Neural cell (in vitro differentiated cells): ENCODE results near the gene ABHD2. TPM values are rescaled to one million over a fixed set of nuclear protein-coding genes. Genes with fewer than 3 reads are reported as not detected.

Source experiments
- H2AFZ ChIP-seq: fragments of 200-600, 300-800 bp; sonication (generic), shearing (Covaris generic); 2 replicates; pipeline ENCODE4 v1.6.0; 2014; ENCODE audit warnings: low read depth, mild to moderate bottlenecking, antibody characterized with exemption, low read length, moderate library complexity
- H3F3A ChIP-seq: fragments of 200-600 bp; shearing (Covaris generic); 2 replicates; pipeline ENCODE4 v1.6.1; 2016; ENCODE audit warnings: mild to moderate bottlenecking, moderate library complexity, mixed read lengths, antibody characterized with exemption, low read length; ENCODE audit not compliant: insufficient read depth, poor library complexity, severe bottlenecking
- H3K27ac ChIP-seq: fragments of 200-600, 300-800 bp; sonication (generic), shearing (Covaris generic); 2 replicates; pipeline ENCODE4 v1.5.1; 2014; ENCODE audit warnings: mild to moderate bottlenecking, low read length, moderate library complexity
- H3K27me3 ChIP-seq: fragments of 300-800, 200-600 bp; sonication (generic), shearing (Covaris generic); 2 replicates; pipeline ENCODE4 v1.6.0; 2014; ENCODE audit warnings: mild to moderate bottlenecking, low read depth, low read length, moderate library complexity; ENCODE audit not compliant: insufficient read depth
- H3K36me3 ChIP-seq: fragments of 300-800, 200-600 bp; sonication (generic), shearing (Covaris generic); 2 replicates; pipeline ENCODE4 v1.5.1; 2014; ENCODE audit warnings: mild to moderate bottlenecking, antibody characterized with exemption, low read length, moderate library complexity; ENCODE audit not compliant: insufficient read depth
- H3K4me2 ChIP-seq: fragments of 300-800, 200-600 bp; sonication (generic), shearing (Covaris generic); 2 replicates; pipeline ENCODE4 v1.6.0; 2014; ENCODE audit warnings: mild to moderate bottlenecking, low read length
- H3K4me3 ChIP-seq: fragments of 300-800, 200-600 bp; sonication (generic), shearing (Covaris generic); 2 replicates; pipeline ENCODE4 v1.5.1; 2014; ENCODE audit warnings: mild to moderate bottlenecking, low read length, moderate library complexity
- H3K79me2 ChIP-seq: fragments of 200-600 bp; shearing (Covaris generic); replicated peaks from 2 replicates; pipeline ENCODE4 v1.6.0; 2014; ENCODE audit warnings: mild to moderate bottlenecking, low read length, moderate library complexity; ENCODE audit not compliant: insufficient read depth
- H3K9ac ChIP-seq: fragments of 300-800, 200-600 bp; sonication (generic), shearing (Covaris generic); 2 replicates; pipeline ENCODE4 v1.6.1; 2016; ENCODE audit warnings: mild to moderate bottlenecking, low read length, mixed read lengths
- H3K9me2 ChIP-seq: fragments of 200-600 bp; shearing (Covaris generic); 2 replicates; pipeline ENCODE4 v1.6.1; 2016; ENCODE audit warnings: mild to moderate bottlenecking, low read length, mixed read lengths; ENCODE audit not compliant: insufficient read depth
- H3K9me3 ChIP-seq: fragments of 200-600, 300-800 bp; sonication (generic), shearing (Covaris generic); 2 replicates; pipeline ENCODE4 v1.6.1; 2016; ENCODE audit warnings: mild to moderate bottlenecking, mixed run types, low read length, moderate library complexity, mixed read lengths
- H4K20me1 ChIP-seq: fragments of 200-600 bp; shearing (Covaris generic); 2 replicates; pipeline ENCODE4 v1.6.1; 2016; ENCODE audit warnings: mild to moderate bottlenecking, mixed run types; ENCODE audit not compliant: insufficient read depth
- CTCF ChIP-seq: fragments of 450-650 bp; IDR thresholded peaks from 2 replicates; pipeline ENCODE4 v1.5.1; 2014; ENCODE audit warnings: antibody characterized with exemption, mild to moderate bottlenecking, moderate library complexity; ENCODE audit not compliant: poor library complexity, severe bottlenecking
- EP300 ChIP-seq: fragments of 450-650 bp; conservative IDR thresholded peaks from 2 replicates; pipeline ENCODE4 v1.6.1; 2014; ENCODE audit warnings: antibody characterized with exemption, mild to moderate bottlenecking, moderate library complexity; ENCODE audit not compliant: poor library complexity, severe bottlenecking
- EZH2 ChIP-seq: fragments of 200-600, 300-800 bp; shearing (Covaris generic), sonication (generic); IDR thresholded peaks from 2 replicates; pipeline ENCODE4 v1.6.1; 2014; ENCODE audit warnings: antibody characterized with exemption, low read length, borderline replicate concordance, mild to moderate bottlenecking; ENCODE audit not compliant: insufficient read depth, poor library complexity, severe bottlenecking
- MXI1 ChIP-seq: fragments of 450-650 bp; conservative IDR thresholded peaks from 2 replicates; pipeline ENCODE4 v1.6.1; 2014; ENCODE audit warnings: antibody characterized with exemption, mild to moderate bottlenecking; ENCODE audit not compliant: poor library complexity, severe bottlenecking
- POLR2AphosphoS5 ChIP-seq: IDR thresholded peaks from 2 replicates; pipeline ENCODE4 v1.6.1; 2012
- RAD21 ChIP-seq: fragments of 450-650 bp; conservative IDR thresholded peaks from 2 replicates; pipeline ENCODE4 v1.6.1; 2014; ENCODE audit warnings: antibody characterized with exemption, mild to moderate bottlenecking, moderate library complexity
- REST ChIP-seq: IDR thresholded peaks from 2 replicates; pipeline ENCODE4 v1.6.1; 2012; ENCODE audit warnings: borderline replicate concordance
- SMC3 ChIP-seq: fragments of 450-650 bp; conservative IDR thresholded peaks from 2 replicates; pipeline ENCODE4 v1.6.1; 2014; ENCODE audit warnings: antibody characterized with exemption, mild to moderate bottlenecking, moderate library complexity; ENCODE audit not compliant: poor library complexity
- TAF1 ChIP-seq: IDR thresholded peaks from 2 replicates; pipeline ENCODE4 v1.6.1; 2012; ENCODE audit warnings: low read depth
- polyA plus RNA-seq: library from polyadenylated mRNA; depleted of rRNA; stranded (reverse); fragments of >200 nt; gene quantifications from 2 replicates; pipeline ENCODE4 v1.2.3, GENCODE V29; 2014

ABHD2 gene
- polyA plus RNA-seq, 1 donor from 2014 or later, result 19.0 TPM

- TF ChIP-seq EP300 (no peak), CTCF (no peak), EZH2 (no peak), RAD21 (no peak), REST (no peak), TAF1 (no peak)
- no peak overlapping the region for H3K9ac ChIP-seq
- no peak overlapping the region for H3K4me2 ChIP-seq
- no peaks in the 10 kb centered on the region for H3K9me3 ChIP-seq
- H3K27ac ChIP-seq, result no peak overlapping the region
- H3K79me2 ChIP-seq, result no peaks in the 10 kb centered on the region
- H3K27me3 ChIP-seq, result no peaks in the 10 kb centered on the region
- H2AFZ ChIP-seq, result no peak overlapping the region
- no peaks in the 10 kb centered on the region for H4K20me1 ChIP-seq
- H3K4me3 ChIP-seq, result no peak overlapping the region
- H3F3A ChIP-seq, result no peaks in the 10 kb centered on the region
- peaks cover 10% of the 10 kb centered on the region for H3K36me3 ChIP-seq
- H3K9me2 ChIP-seq, result no peaks in the 10 kb centered on the region
Measured at GRCh38 chr15:89178307-89178977, 90.2 kb downstream of the ABHD2 start.

- Histone ChIP-seq H3K27ac (no peak overlapping the region), H2AFZ (no peak overlapping the region), H3K79me2 (no peaks in the 10 kb centered on the region), H3K4me3 (no peak overlapping the region), H3K9me3 (no peaks in the 10 kb centered on the region), H3K27me3 (no peaks in the 10 kb centered on the region), H3F3A (no peaks in the 10 kb centered on the region), H3K36me3 (peaks cover 10% of the 10 kb centered on the region), H3K9me2 (no peaks in the 10 kb centered on the region), H4K20me1 (no peaks in the 10 kb centered on the region), H3K9ac (no peak overlapping the region), H3K4me2 (no peak overlapping the region)
- TF ChIP-seq MXI1 (no peak), EP300 (no peak), CTCF (no peak), EZH2 (no peak), REST (no peak), SMC3 (no peak), RAD21 (no peak), TAF1 (no peak), POLR2AphosphoS5 (no peak)
Measured at GRCh38 chr15:89179966-89180875, 92.0 kb downstream of the ABHD2 start.
